Suprapubic skin (tissue), 4 donors: ENCODE results near the gene MLKL.

Experiments used
- EP300 ChIP-seq: sonication (generic); formaldehyde crosslinking; IDR thresholded peaks from one replicate; pipeline ENCODE4 v1.6.1; 2017; ENCODE audit warnings: antibody characterized with exemption
- POLR2A ChIP-seq, 2 donors: fragments of 450-650 bp; IDR thresholded peaks; one replicate each; pipeline ENCODE4 v1.6.1; 2017; ENCODE audit warnings: antibody characterized with exemption in 2 of 2, mild to moderate bottlenecking in 2 of 2, moderate library complexity in 2 of 2
- POLR2AphosphoS5 ChIP-seq, 3 donors: sonication (generic); formaldehyde crosslinking; IDR thresholded peaks; one replicate each; pipeline ENCODE4 v1.6.1; 2017; ENCODE audit warnings: antibody characterized with exemption in 3 of 3
- TF ChIP-seq, protein P1 (sequence below), 2 donors: fragments of 200-600 bp in 1 of 2; fragments of 450-650 bp in 1 of 2; sonication (generic) in 1 of 2; IDR thresholded peaks; one replicate each; pipeline ENCODE4 v1.5.1; 2016 to 2019; ENCODE audit warnings: antibody characterized with exemption in 2 of 2, mild to moderate bottlenecking in 1 of 2, moderate library complexity in 1 of 2

DNA sequence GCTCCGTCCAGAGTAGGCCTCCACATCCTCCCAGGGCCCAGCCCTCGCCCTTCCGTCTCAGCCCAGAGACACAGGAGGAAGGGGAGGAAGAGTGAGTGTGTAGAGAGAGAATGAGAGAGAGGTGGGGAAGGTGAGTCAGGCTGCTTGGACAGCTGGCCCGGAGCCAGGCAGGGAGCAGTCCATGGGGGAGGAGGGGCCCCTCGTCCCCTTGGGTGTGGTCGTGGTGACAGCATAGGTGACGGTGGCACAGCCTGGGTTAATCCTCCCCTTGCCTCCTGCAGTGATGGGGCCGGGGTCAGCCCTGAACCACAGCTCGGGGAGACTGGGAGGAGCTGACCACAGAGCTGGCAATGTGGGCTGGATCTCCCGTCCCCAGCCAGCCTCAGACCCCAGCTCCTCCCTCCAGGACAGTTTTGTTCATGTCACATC, 37.5 kb upstream of the MLKL start:
- TF ChIP-seq, protein P1, sequence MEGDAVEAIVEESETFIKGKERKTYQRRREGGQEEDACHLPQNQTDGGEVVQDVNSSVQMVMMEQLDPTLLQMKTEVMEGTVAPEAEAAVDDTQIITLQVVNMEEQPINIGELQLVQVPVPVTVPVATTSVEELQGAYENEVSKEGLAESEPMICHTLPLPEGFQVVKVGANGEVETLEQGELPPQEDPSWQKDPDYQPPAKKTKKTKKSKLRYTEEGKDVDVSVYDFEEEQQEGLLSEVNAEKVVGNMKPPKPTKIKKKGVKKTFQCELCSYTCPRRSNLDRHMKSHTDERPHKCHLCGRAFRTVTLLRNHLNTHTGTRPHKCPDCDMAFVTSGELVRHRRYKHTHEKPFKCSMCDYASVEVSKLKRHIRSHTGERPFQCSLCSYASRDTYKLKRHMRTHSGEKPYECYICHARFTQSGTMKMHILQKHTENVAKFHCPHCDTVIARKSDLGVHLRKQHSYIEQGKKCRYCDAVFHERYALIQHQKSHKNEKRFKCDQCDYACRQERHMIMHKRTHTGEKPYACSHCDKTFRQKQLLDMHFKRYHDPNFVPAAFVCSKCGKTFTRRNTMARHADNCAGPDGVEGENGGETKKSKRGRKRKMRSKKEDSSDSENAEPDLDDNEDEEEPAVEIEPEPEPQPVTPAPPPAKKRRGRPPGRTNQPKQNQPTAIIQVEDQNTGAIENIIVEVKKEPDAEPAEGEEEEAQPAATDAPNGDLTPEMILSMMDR (IDR thresholded peaks at IDR 0.05) = no peak
- no peak for TF ChIP-seq EP300
- no peak for TF ChIP-seq POLR2AphosphoS5 (IDR thresholded peaks at IDR 0.05)
- TF ChIP-seq POLR2A (IDR thresholded peaks at IDR 0.05) = no peak
